IMR-90 (cell line): ENCODE data around the gene NUMA1. TPM values are rescaled to one million over a fixed set of nuclear protein-coding genes. Genes with fewer than 3 reads are reported as not detected.

Experiments used
- ATAC-seq: fragments of 200-7000 bp; cut with Tn5 transposase; 2 replicates; pipeline ENCODE4 v1.9.1; 2020; ENCODE audit warnings: low read depth, mild to moderate bottlenecking, moderate library complexity
- BruUV-seq: library from RNA; stranded (reverse); fragments of 400-500 nt; replicated peaks from 2 replicates; lab custom pipeline; 2021; lab: Mats Ljungman, UMichigan
- CTCF ChIA-PET: fragments of 300-600 bp; formaldehyde crosslinking; extraction: SDS; loops from one replicate; lab custom pipeline; 2021; ENCODE audit warnings: antibody characterized with exemption; lab: Yijun Ruan, JAX
- POLR2A ChIA-PET: fragments of 300-600 bp; sonication (Branson Sonifier 250); formaldehyde crosslinking; loops from one replicate; lab custom pipeline; 2022; ENCODE audit warnings: antibody characterized with exemption; ENCODE audit not compliant: unreplicated experiment; lab: Charles Lee
- DNase-seq: peaks from one replicate; pipeline ENCODE4 v3.0.0; 2013
- H2AFZ ChIP-seq: replicated peaks from 2 replicates; pipeline ENCODE3; 2013; ENCODE audit warnings: low read length, mild to moderate bottlenecking; ENCODE audit not compliant: poor library complexity
- H2AK5ac ChIP-seq: 2 replicates; pipeline ENCODE4 v1.6.1; 2013; ENCODE audit warnings: low read depth, low read length, inconsistent platforms
- H2AK9ac ChIP-seq: replicated peaks from 2 replicates; pipeline ENCODE3; 2013; ENCODE audit warnings: mild to moderate bottlenecking, low read depth, low read length, moderate library complexity; ENCODE audit not compliant: poor library complexity
- H2BK120ac ChIP-seq: 2 replicates; pipeline ENCODE4 v1.6.1; 2013; ENCODE audit warnings: low read depth, low read length, inconsistent platforms
- H2BK15ac ChIP-seq: 3 replicates; pipeline ENCODE4 v1.6.1; 2013; ENCODE audit warnings: low read depth, low read length, inconsistent platforms
- H2BK20ac ChIP-seq: 2 replicates; pipeline ENCODE4 v1.6.1; 2013; ENCODE audit warnings: low read depth, mild to moderate bottlenecking, inconsistent platforms, low read length, moderate library complexity
- H2BK5ac ChIP-seq: 2 replicates; pipeline ENCODE4 v1.6.1; 2013; ENCODE audit warnings: mild to moderate bottlenecking, low read depth, low read length, inconsistent platforms; ENCODE audit not compliant: poor library complexity, severe bottlenecking
- H3K14ac ChIP-seq: replicated peaks from 2 replicates; pipeline ENCODE4 v1.6.1; 2013; ENCODE audit warnings: low read depth, low read length, inconsistent platforms
- H3K18ac ChIP-seq: 2 replicates; pipeline ENCODE4 v1.6.1; 2013; ENCODE audit warnings: low read depth, low read length, control low read depth
- H3K23ac ChIP-seq: 2 replicates; pipeline ENCODE4 v1.6.1; 2013; ENCODE audit warnings: low read depth, low read length, inconsistent platforms
- H3K27ac ChIP-seq: 2 replicates; pipeline ENCODE4 v1.5.1; 2013; ENCODE audit warnings: mild to moderate bottlenecking, control low read depth, low read length; ENCODE audit not compliant: insufficient read depth
- H3K27me3 ChIP-seq: 2 replicates; pipeline ENCODE4 v1.6.1; 2013; ENCODE audit warnings: low read length; ENCODE audit not compliant: control insufficient read depth, insufficient read depth
- H3K36me3 ChIP-seq: 2 replicates; pipeline ENCODE4 v1.6.1; 2013; ENCODE audit warnings: low read length, mixed read lengths; ENCODE audit not compliant: control insufficient read depth, insufficient read depth
- H3K4ac ChIP-seq: 2 replicates; pipeline ENCODE4 v1.6.1; 2013; ENCODE audit warnings: low read depth, low read length, inconsistent platforms
- H3K4me1 ChIP-seq: 2 replicates; pipeline ENCODE4 v1.6.1; 2013; ENCODE audit warnings: low read length, mixed read lengths; ENCODE audit not compliant: control insufficient read depth, insufficient read depth
- H3K4me2 ChIP-seq: 2 replicates; pipeline ENCODE4 v1.6.1; 2013; ENCODE audit warnings: low read depth, mild to moderate bottlenecking, control low read depth, low read length, moderate library complexity
- H3K4me3 ChIP-seq: 2 replicates; pipeline ENCODE4 v1.5.1; 2013; ENCODE audit warnings: low read depth, mild to moderate bottlenecking, control low read depth, low read length, moderate library complexity; ENCODE audit not compliant: insufficient read depth
- H3K56ac ChIP-seq: 2 replicates; pipeline ENCODE4 v1.6.1; 2013; ENCODE audit warnings: low read length, inconsistent platforms; ENCODE audit not compliant: insufficient read depth; ENCODE audit errors: extremely low read depth
- H3K79me1 ChIP-seq, 2 experiments: 2 replicates each; pipeline ENCODE4 v1.6.1; 2013; ENCODE audit warnings: low read length in 2 of 2, inconsistent platforms in 1 of 2, low read depth in 1 of 2
- H3K9ac ChIP-seq: 2 replicates; pipeline ENCODE4 v1.6.1; 2013; ENCODE audit warnings: low read depth, low read length, control low read depth
- H3K9me1 ChIP-seq: 2 replicates; pipeline ENCODE4 v1.6.1; 2013; ENCODE audit warnings: low read length, inconsistent platforms; ENCODE audit not compliant: insufficient read depth
- H3K9me3 ChIP-seq: 2 replicates; pipeline ENCODE4 v1.6.1; 2013; ENCODE audit warnings: low read length; ENCODE audit not compliant: control insufficient read depth, insufficient read depth
- H4K20me1 ChIP-seq: 2 replicates; pipeline ENCODE4 v1.6.1; 2013; ENCODE audit warnings: low read length, inconsistent platforms; ENCODE audit not compliant: insufficient read depth
- H4K5ac ChIP-seq: 2 replicates; pipeline ENCODE4 v1.6.1; 2013; ENCODE audit warnings: mild to moderate bottlenecking, low read depth, low read length, control low read depth
- H4K8ac ChIP-seq, 2 experiments: 2 replicates each; pipeline ENCODE4 v1.6.1; 2013; ENCODE audit warnings: low read depth in 2 of 2, low read length in 2 of 2, control low read depth in 1 of 2, inconsistent platforms in 1 of 2
- H4K91ac ChIP-seq: 2 replicates; pipeline ENCODE4 v1.6.1; 2013; ENCODE audit warnings: low read depth, low read length, inconsistent platforms; ENCODE audit not compliant: insufficient read depth
- BHLHE40 ChIP-seq: fragments of 150-350 bp; IDR thresholded peaks from 2 replicates; pipeline ENCODE4 v1.6.1; 2016; ENCODE audit warnings: mild to moderate bottlenecking, low read depth, low read length
- CEBPB ChIP-seq: IDR thresholded peaks from 2 replicates; pipeline ENCODE4 v1.6.1; 2012; ENCODE audit warnings: low read depth, low read length, improper control_type of control experiment
- CHD1 ChIP-seq: IDR thresholded peaks from 2 replicates; pipeline ENCODE4 v1.6.1; 2012; ENCODE audit warnings: low read depth, low read length, improper control_type of control experiment
- CTCF ChIP-seq: conservative IDR thresholded peaks from 2 replicates; pipeline ENCODE4 v1.5.1; 2012; ENCODE audit warnings: mild to moderate bottlenecking, low read depth, low read length, improper control_type of control experiment
- FOS ChIP-seq: fragments of 150-350 bp; IDR thresholded peaks from 2 replicates; pipeline ENCODE4 v1.6.1; 2016; ENCODE audit warnings: low read depth, low read length
- MAFK ChIP-seq: IDR thresholded peaks from 2 replicates; pipeline ENCODE4 v1.6.1; 2012; ENCODE audit warnings: low read depth, low read length, improper control_type of control experiment
- MAZ ChIP-seq: IDR thresholded peaks from 2 replicates; pipeline ENCODE4 v1.6.1; 2012; ENCODE audit warnings: low read depth, mild to moderate bottlenecking, low read length, improper control_type of control experiment, moderate library complexity, borderline replicate concordance
- MXI1 ChIP-seq: IDR thresholded peaks from 2 replicates; pipeline ENCODE4 v1.6.1; 2012; ENCODE audit warnings: low read depth, mild to moderate bottlenecking, low read length, moderate library complexity, borderline replicate concordance
- POLR2A ChIP-seq: IDR thresholded peaks from 2 replicates; pipeline ENCODE4 v1.6.1; 2012; ENCODE audit warnings: mild to moderate bottlenecking, low read depth, low read length
- RCOR1 ChIP-seq: IDR thresholded peaks from 2 replicates; pipeline ENCODE4 v1.6.1; 2012; ENCODE audit warnings: mild to moderate bottlenecking, low read length, improper control_type of control experiment; ENCODE audit not compliant: insufficient replicate concordance
- RFX5 ChIP-seq: IDR thresholded peaks from 2 replicates; pipeline ENCODE4 v1.8.0; 2012; ENCODE audit warnings: low read depth, mild to moderate bottlenecking, low read length, moderate library complexity
- SMC3 ChIP-seq: fragments of 150-350 bp; IDR thresholded peaks from 2 replicates; pipeline ENCODE4 v1.6.1; 2016; ENCODE audit warnings: low read depth, mild to moderate bottlenecking, antibody characterized with exemption, low read length, moderate library complexity
- USF2 ChIP-seq: fragments of 150-350 bp; IDR thresholded peaks from 2 replicates; pipeline ENCODE4 v1.6.1; 2017; ENCODE audit warnings: mild to moderate bottlenecking, antibody characterized with exemption, low read length, low read depth
- WGBS, 2 experiments: methylation state at CpG; one replicate each; pipeline versions ENCODE4 v1.1.5 to v1.1.7; 2013; ENCODE audit warnings: missing lambda C conversion rate in 2 of 2; ENCODE audit not compliant: insufficient read length in 1 of 2; ENCODE audit errors: extremely low coverage in 2 of 2; 5-methylcytosine and 5-hydroxymethylcytosine counted together
- dilution Hi-C: fragments of 300-500 bp; cut with HindIII; formaldehyde crosslinking; loops from one replicate; pipeline ENCODE4 v1.14.3; 2018; ENCODE audit warnings: low sequenced_read_pairs; ENCODE audit not compliant: unreplicated experiment
- in situ Hi-C: fragments of 300-500 bp; cut with MboI; formaldehyde crosslinking; loops from 3 replicates; pipeline ENCODE4 v1.14.3; 2019; ENCODE audit warnings: low sequenced_read_pairs, inconsistent platforms, mixed read lengths
- intact Hi-C: fragments of 100-400 bp; cut with micrococcal nuclease; formaldehyde crosslinking; loops from 2 replicates; pipeline ENCODE4 v1.10.0; 2022
- polyA plus RNA-seq, 3 experiments: library from polyadenylated mRNA; depleted of rRNA; stranded (reverse); fragments of >200 nt; gene quantifications; 2 replicates each; pipeline ENCODE4 v1.2.3, GENCODE V29; 2012; ENCODE audit warnings: low replicate concordance in 1 of 3
- total RNA-seq: library from RNA; depleted of rRNA; stranded (reverse); fragments of >200 nt; gene quantifications from 2 replicates; pipeline ENCODE4 v1.2.3, GENCODE V29; 2012

NUMA1 gene
- total and polyA plus RNA-seq, 2 of the 4 experiments (the other 2 are of a cell fraction) = 61.7 to 97.0 TPM

DNA sequence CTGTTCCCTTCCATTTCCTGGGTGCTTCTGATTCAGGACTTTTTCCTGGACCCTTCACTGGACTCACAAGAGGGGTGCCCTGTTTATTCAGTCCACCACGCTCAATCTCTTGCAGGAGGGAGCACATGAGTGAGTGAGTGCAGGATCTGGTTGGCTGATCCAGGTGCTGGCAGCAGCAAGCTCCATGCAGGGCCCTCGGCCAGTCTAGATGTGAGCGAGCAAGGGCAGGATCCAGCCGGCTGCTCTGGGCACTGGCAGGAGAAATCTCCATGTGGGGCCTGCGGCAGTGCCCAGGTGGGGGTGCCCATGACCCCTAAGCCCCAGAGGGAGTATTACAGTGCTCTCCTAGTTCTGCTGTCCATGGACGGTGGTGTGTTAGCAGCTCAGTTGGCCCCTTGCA lies 43.7 kb upstream of the NUMA1 start:
- Histone ChIP-seq H2BK20ac (no peak overlapping the region), H3K14ac (no peak overlapping the region), H3K36me3 (no peaks in the 10 kb centered on the region), H2AK9ac (no peak overlapping the region), H3K9ac (no peak overlapping the region), H3K4me3 (no peak overlapping the region), H3K9me1 (no peaks in the 10 kb centered on the region), H2AFZ (peak overlapping the region; percentile 32), H3K79me1 (no peaks in the 10 kb centered on the region), H2BK5ac (no peak overlapping the region), H3K4me1 (no peaks in the 10 kb centered on the region), H3K56ac (no peak overlapping the region), H4K20me1 (no peaks in the 10 kb centered on the region), H3K23ac (no peak overlapping the region), H4K91ac (no peak overlapping the region), H3K27me3 (peaks cover 2% of the 10 kb centered on the region; the same call in 1 of the 2 replicates), H2AK5ac (no peak overlapping the region), H4K5ac (no peak overlapping the region), H4K8ac (no peak overlapping the region), H2BK120ac (no peak overlapping the region), H3K18ac (no peak overlapping the region), H3K9me3 (peaks cover 7% of the 10 kb centered on the region), H2BK15ac (no peak overlapping the region), H3K4ac (no peak overlapping the region), H3K4me2 (no peak overlapping the region), H3K27ac (no peak overlapping the region)
- dilution Hi-C loops (no loop called here), intact Hi-C loops (no loop called here), in situ Hi-C loops (no loop called here)
- ChIA-PET POLR2A (no interaction called here), CTCF (no interaction called here)
- no peak for ATAC-seq
- WGBS, 2 experiments = 81% methylated on average over 5 of the region's 6 CpGs; no CpG with 5 or more reads in 1 of the 2 experiments
- TF ChIP-seq MXI1 = no peak
- no peak for TF ChIP-seq SMC3
- no peak for TF ChIP-seq FOS
- TF ChIP-seq MAFK = no peak
- TF ChIP-seq CEBPB = no peak
- TF ChIP-seq RCOR1 = no peak
- no peak for TF ChIP-seq CTCF
- TF ChIP-seq BHLHE40 = no peak
- TF ChIP-seq POLR2A = no peak
- TF ChIP-seq MAZ = no peak
- no peak for TF ChIP-seq RFX5
- TF ChIP-seq CHD1 = no peak
- TF ChIP-seq USF2 = no peak
- no peak for DNase-seq
- BruUV-seq = no TSS peak
